ENCODE data around the gene COQ5. TPM values are rescaled to one million over a fixed set of nuclear protein-coding genes. Genes with fewer than 3 reads are reported as not detected.

COQ5 gene
- total and polyA plus RNA-seq, 2 of the 4 experiments (the other 2 are of a cell fraction): 21.6 to 25.1 TPM

- no peak overlapping the region for H3K4me2 ChIP-seq (ENCODE audit: low read depth, low read length)
- TF ChIP-seq RFX5 (IDR thresholded peaks at IDR 0.05; ENCODE audit: low read depth, low read length) (no peak), USF2 (IDR thresholded peaks at IDR 0.05; ENCODE audit: low read depth, low read length) (no peak), MAFK (IDR thresholded peaks at IDR 0.05; ENCODE audit: low read depth, low read length) (no peak), MAZ (IDR thresholded peaks at IDR 0.05; ENCODE audit: borderline replicate concordance, low read depth, low read length) (no peak)
- H3K23ac ChIP-seq (ENCODE audit: low read depth, low read length): no peak overlapping the region
- H3K9me3 ChIP-seq (ENCODE audit: control insufficient read depth, insufficient read depth, low read length): no peaks in the 10 kb centered on the region
- no peak overlapping the region for H3K9ac ChIP-seq (ENCODE audit: low read depth, low read length)
- POLR2A ChIA-PET (ENCODE audit: unreplicated experiment): interaction anchor here (0.5 kb wide), 1 partner anchor 30 kb away, joined by 4 read pairs; no protein-coding TSS in a partner anchor
- H3K79me1 ChIP-seq (ENCODE audit: low read depth in 1 of 2, low read length in 2 of 2): peaks cover 14 to 27% of the 10 kb centered on the region in 2 experiments; a peak in 3 of 4 replicates
- H4K5ac ChIP-seq (ENCODE audit: low read depth, low read length): no peak overlapping the region
- no peak overlapping the region for H2BK15ac ChIP-seq (ENCODE audit: low read depth, low read length)
- no peak for ATAC-seq (ENCODE audit: low read depth)
- H3K9me1 ChIP-seq (ENCODE audit: insufficient read depth, low read length): no peaks in the 10 kb centered on the region
- H2AK5ac ChIP-seq (ENCODE audit: low read depth, low read length): no peak overlapping the region
- no peak overlapping the region for H3K4me3 ChIP-seq (ENCODE audit: insufficient read depth, low read depth, low read length)
- no peak for DNase-seq
- no peak overlapping the region for H2AFZ ChIP-seq (replicated peaks; ENCODE audit: low read length, poor library complexity)
- H3K14ac ChIP-seq (replicated peaks; ENCODE audit: low read depth, low read length): no peak overlapping the region
- no peak overlapping the region for H2BK120ac ChIP-seq (ENCODE audit: low read depth, low read length)
- H3K18ac ChIP-seq (ENCODE audit: low read depth, low read length): no peak overlapping the region
- no peak overlapping the region for H3K56ac ChIP-seq (ENCODE audit: extremely low read depth, insufficient read depth, low read length)
- no peak overlapping the region for H3K27ac ChIP-seq (ENCODE audit: insufficient read depth, low read length)
- BruUV-seq (replicated peaks): no TSS peak
- H4K91ac ChIP-seq (ENCODE audit: insufficient read depth, low read depth, low read length): no peak overlapping the region
- H3K36me3 ChIP-seq (ENCODE audit: control insufficient read depth, insufficient read depth, low read length): peaks cover 69% of the 10 kb centered on the region
- in situ Hi-C loops (cut with MboI; ENCODE audit: low sequenced_read_pairs): no loop called here
- CTCF ChIA-PET: no interaction called here
- no peak overlapping the region for H2BK5ac ChIP-seq (ENCODE audit: low read depth, low read length, poor library complexity, severe bottlenecking)
- peaks cover 4% of the 10 kb centered on the region for H4K20me1 ChIP-seq (ENCODE audit: insufficient read depth, low read length)
- 80% methylated on average over 1 of the region's 6 CpGs; no CpG with 5 or more reads in 1 of the 2 experiments for WGBS, 2 experiments (ENCODE audit: extremely low coverage in 2 of 2, insufficient read length in 1 of 2)
- no peaks in the 10 kb centered on the region for H3K27me3 ChIP-seq (ENCODE audit: control insufficient read depth, insufficient read depth, low read length)
- H4K8ac ChIP-seq (ENCODE audit: low read depth in 2 of 2, low read length in 2 of 2): no peak overlapping the region
- no peaks in the 10 kb centered on the region for H3K4me1 ChIP-seq (ENCODE audit: control insufficient read depth, insufficient read depth, low read length)
- no peak overlapping the region for H2BK20ac ChIP-seq (ENCODE audit: low read depth, low read length)
- no peak overlapping the region for H3K4ac ChIP-seq (ENCODE audit: low read depth, low read length)
- dilution Hi-C loops (cut with HindIII; ENCODE audit: low sequenced_read_pairs, unreplicated experiment): no loop called here
- intact Hi-C loops (cut with micrococcal nuclease): no loop called here
- H2AK9ac ChIP-seq (replicated peaks; ENCODE audit: low read depth, low read length, poor library complexity): no peak overlapping the region
Observed at GRCh38 chr12:120573560-120573959, 44.6 kb upstream of the COQ5 start.
